KBM-7 (cell line): Measurements from ENCODE around the gene MYO9B.

Source experiments
- DNase-seq: peaks from one replicate; pipeline ENCODE4 v3.0.0-alpha.2; 2015
- in situ Hi-C: fragments of 300-500 bp; cut with MboI; formaldehyde crosslinking; loops from 2 replicates; pipeline ENCODE4 v1.14.3; 2020; ENCODE audit warnings: low sequenced_read_pairs, low pct_unique_long_range_greater_than_20kb, mixed read lengths

MYO9B gene

GRCh38 chr19:17196610-17197009 lies 121.0 kb downstream of the MYO9B start:
- in situ Hi-C loops: no loop called here
- no peak for DNase-seq

- in situ Hi-C loops: no loop called here
- DNase-seq: no peak
Measured at GRCh38 chr19:17197666-17198065, 122.1 kb downstream of the MYO9B start.

- DNase-seq: no peak
- in situ Hi-C loops: no loop called here
Measured at GRCh38 chr19:17200408-17201079, 125.0 kb downstream of the MYO9B start.

- no peak for DNase-seq
- in situ Hi-C loops: no loop called here
Measured at GRCh38 chr19:17202249-17202648, 126.7 kb downstream of the MYO9B start.

DNA sequence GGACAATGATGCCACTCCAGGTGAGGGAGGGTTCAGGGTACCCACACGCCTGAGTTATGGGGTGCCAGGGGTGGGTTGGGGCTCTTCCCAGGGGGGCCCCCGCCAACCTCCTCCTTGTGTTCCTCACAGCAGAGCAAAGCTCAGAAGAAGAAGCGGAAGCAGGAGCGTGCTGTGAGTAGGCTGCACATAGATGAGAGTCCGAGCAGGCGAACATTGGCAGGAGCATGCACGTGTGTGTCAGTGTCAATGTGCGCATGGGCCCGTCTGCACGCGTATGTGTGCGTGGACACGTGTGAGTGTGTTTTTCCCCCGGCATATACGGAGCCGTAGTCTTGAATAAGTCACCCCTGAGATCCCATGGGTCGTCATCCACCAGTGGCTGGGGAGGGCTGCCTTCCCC lies 127.1 kb downstream of the MYO9B start:
- in situ Hi-C loops: no loop called here
- no peak for DNase-seq

DNA sequence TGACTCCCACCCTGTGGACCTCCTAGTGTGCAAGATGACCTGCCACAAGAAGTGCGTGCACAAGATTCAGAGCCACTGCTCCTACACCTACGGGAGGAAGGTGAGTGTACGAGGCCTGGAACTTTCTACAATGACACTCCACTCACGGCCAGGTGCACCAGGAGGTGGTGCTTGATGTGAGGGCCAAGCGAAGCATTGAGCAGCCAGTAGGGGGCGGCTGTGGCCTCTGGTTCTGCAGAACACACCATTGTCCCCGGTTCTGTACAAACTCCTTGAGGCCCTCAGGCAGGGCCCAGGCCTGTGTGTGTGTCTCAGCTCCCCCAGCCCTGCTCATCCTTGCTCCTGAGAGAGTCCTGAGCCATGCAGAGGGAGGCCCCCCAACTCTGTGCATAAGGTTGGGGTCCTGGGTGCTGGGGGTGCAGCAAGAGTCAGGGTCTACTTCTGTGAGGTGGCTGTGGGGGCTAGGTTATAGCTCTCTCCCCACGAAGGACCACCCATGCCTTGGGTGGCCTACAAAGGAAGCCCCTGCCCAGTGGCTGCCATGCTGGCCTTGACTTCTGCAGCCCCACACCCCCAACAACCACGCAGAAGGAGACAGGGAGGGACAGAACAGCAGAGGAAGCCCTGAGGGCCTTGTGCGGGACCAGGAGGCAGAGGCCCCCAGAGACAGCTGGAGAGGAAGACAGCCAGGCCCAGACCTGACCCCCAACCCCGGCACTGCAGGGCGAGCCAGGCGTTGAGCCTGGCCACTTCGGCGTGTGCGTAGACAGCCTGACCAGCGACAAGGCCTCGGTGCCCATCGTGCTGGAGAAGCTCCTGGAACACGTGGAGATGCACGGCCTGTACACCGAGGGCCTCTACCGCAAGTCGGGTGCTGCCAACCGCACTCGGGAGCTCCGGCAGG lies 129.9 kb downstream of the MYO9B start:
- peak; percentile 63 for DNase-seq
- in situ Hi-C loops: no loop called here

GRCh38 chr19:17206736-17207581 lies 131.4 kb downstream of the MYO9B start:
- in situ Hi-C loops: no loop called here
- DNase-seq: no peak

DNA sequence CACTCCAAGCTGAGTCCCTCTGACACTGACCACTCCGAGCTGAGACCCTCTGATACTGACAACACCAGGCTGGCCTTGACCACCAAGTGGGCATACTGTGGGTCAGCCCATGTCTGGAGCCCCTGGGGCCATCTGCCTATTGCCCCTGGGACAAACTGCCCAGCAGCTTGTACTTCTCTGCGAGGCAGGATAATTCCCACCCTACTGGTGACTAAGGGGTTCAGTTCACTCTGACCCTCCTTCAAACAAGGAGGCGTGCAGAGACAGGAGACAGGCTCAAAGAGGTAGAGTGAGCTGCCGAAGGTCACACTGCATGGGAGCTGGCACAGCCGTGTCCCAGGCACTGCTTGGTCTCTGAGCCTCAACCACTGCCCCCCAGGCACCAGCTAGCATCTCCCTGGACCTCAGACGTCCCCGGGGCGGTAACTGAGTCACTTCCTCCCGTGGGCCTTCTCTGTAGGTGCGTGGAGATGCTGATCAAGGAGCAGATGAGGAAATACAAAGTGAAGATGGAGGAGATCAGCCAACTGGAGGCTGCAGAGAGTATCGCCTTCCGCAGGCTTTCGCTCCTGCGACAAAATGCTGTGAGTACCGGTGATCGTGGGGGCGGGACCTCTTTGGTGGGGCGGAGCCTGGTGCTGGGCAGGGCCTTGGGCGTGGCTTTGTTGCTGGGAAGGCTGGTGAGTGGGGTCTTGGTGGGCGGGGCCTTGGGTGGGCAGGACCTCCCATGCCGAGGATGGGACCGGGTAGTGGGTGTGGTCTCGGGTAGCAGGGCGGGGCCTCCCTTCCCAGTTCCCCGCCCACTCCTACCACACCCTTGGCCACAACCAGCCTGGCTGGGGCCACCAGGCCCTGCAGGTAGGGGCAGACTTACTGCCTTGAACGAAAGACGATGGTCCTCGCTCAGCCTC lies 133.8 kb downstream of the MYO9B start:
- in situ Hi-C loops: no loop called here
- peak; percentile 77 for DNase-seq

- in situ Hi-C loops: no loop called here
- no peak for DNase-seq
Measured at GRCh38 chr19:17210296-17210695, 134.7 kb downstream of the MYO9B start.

GRCh38 chr19:17211547-17212446 lies 136.2 kb downstream of the MYO9B start:
- in situ Hi-C loops: no loop called here
- DNase-seq: no peak

- DNase-seq: no peak
- in situ Hi-C loops: no loop called here
Measured at GRCh38 chr19:17213334-17213733, 137.8 kb downstream of the MYO9B start.

DNA sequence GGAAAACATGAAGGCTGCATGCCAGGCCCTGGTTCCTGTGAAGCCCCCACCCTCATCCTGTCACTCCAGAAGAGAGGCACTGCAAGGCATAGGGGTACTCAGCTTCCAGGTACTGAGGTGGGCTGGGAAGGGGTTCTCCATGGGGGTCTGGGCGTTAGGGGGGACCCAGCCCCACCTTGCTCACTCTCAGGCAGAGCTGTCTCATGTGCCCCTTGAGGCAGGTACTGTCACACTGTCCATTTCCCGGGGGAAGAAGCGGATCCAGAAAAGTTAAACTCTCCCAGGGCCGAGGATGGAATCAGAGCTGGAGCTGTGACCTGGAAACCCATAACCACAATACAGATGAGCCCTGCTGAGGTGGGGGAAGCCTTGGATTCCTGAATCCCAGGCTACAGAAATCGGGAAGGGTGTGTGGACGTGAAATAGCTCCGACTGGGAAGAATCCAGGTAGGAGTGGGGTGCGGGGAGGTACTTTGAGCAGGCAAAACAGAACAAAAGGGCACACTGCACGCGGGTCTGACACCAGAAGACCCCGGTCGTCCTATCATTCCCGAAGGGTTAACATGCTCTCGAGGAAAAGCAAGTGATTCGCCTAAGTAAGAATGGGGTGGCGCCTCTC lies 139.0 kb downstream of the MYO9B start:
- in situ Hi-C loops: no loop called here
- no peak for DNase-seq

DNA sequence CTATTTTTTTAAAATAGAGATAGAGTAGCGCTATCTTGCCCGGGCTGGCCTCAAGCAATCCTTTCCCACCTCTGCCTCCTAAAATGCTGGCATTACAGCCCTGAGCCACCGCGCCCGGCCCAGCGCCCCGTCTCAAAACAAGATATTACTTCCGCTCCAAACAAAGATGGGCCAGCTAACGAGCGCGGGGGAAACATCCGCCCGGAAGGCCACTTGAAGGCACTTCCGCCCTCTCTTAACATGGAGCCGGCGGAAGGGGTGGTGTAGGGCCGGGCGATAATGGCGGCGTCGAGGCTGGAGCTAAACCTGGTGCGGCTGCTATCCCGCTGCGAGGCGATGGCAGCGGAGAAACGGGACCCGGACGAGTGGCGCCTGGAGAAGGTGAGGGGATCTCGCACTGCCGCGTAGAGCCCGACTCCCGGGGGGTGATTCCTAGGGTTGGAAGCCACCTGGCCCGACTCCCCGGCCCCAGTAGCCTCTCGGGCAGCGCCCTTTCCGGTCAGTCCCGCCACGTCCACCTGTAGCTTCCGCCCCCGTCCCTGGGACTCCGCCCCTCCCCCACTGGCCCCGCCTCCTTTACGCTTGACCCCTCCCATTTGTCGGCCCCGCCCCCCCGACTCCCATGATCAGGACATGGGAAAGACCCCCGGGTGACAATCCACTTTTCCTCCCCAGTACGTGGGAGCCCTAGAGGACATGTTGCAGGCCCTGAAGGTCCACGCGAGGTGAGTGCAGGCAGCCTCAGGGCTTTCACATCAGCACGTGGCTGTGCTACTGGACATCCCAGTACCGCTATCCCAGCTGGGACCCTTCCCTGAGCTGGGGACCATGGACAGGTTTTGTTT lies 139.8 kb downstream of the MYO9B start, which contains the start of gene USE1:
Gene USE1 (plus strand): TSS at position 231 of the 845 bp plus-strand sequence. CDS start 49 bp downstream, at position 280.
- in situ Hi-C loops: no loop called here
- peak; percentile 92 for DNase-seq

DNA sequence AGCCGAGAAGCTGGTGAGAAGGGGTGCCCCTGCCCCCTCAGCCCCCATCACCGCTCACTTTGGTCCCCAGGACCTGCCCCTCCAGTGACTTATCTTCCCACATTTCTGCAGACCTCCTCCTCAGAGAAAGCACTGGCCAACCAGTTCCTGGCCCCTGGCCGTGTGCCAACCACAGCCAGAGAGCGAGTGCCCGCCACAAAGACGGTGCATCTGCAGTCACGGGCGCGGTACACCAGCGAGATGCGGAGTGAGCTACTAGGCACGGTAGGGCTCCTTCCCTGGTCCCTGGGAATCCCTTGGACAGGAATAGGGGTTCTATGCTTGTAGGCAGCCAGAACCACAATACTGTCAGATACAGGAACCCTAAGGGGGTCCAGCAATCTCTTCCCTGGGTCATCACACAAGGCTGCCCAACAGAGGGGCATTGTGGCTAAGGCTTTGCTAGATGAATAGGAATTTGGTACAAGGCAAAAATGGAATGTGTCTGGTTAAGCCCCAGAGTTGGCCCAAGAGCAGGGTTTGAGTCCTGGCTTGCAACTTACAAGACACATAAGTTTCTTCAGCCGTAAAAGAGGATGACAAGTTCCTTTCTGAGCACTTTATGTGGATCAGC lies 140.6 kb downstream of the MYO9B start:
- in situ Hi-C loops: no loop called here
- DNase-seq: no peak

DNA sequence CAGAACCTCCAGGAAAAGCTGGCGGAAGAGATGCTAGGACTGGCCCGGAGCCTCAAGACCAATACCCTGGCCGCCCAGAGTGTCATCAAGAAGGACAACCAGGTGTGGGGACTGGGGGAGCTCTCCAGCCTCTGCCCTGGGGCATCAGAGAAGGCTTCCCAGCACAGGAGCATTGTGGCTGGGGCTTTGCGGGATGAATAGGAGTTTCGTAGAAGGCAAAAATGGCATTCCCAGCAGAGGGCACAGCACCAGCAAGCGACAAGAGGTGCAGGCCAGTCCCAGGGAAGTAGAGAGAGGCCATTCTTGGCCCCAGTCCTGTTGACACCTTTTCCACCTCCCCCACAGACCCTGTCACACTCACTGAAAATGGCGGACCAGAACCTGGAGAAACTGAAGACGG lies 143.7 kb downstream of the MYO9B start:
- in situ Hi-C loops: no loop called here
- DNase-seq: no peak

GRCh38 chr19:17220207-17220758 lies 144.7 kb downstream of the MYO9B start:
- no peak for DNase-seq
- in situ Hi-C loops: no loop called here
